GM19099 (cell line): ENCODE results near the gene FOXC1.

Experiments used
- POLR2A ChIP-seq: IDR thresholded peaks from 3 replicates; pipeline ENCODE4 v1.6.1; 2011; ENCODE audit warnings: low read depth; ENCODE audit not compliant: insufficient read length; ENCODE audit errors: extremely low read depth

FOXC1 gene

GRCh38 chr6:1577896-1578745 lies 31.6 kb upstream of the FOXC1 start:
- no peak for TF ChIP-seq POLR2A

DNA sequence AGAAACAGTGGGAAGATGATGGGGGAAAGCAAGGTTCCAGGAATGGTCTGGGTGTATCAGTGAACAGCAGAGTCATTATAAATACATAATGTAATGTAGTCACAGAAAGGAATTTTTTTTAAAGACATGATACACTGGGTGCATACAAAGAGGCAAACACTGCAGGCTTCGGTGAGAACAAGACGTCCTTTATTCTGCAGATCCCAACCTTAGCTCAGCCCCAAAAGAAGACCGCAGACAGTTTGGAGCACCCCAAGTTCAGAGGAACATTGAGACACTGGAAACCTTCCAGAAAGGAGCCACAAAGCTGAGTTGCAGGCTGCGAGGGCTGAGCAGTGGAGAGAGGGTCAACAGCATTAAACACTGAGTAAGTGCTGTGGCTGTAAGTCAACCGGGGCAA lies 30.6 kb upstream of the FOXC1 start:
- no peak for TF ChIP-seq POLR2A

- TF ChIP-seq POLR2A = no peak
Measured at GRCh38 chr6:1580109-1580508, 29.6 kb upstream of the FOXC1 start.

DNA sequence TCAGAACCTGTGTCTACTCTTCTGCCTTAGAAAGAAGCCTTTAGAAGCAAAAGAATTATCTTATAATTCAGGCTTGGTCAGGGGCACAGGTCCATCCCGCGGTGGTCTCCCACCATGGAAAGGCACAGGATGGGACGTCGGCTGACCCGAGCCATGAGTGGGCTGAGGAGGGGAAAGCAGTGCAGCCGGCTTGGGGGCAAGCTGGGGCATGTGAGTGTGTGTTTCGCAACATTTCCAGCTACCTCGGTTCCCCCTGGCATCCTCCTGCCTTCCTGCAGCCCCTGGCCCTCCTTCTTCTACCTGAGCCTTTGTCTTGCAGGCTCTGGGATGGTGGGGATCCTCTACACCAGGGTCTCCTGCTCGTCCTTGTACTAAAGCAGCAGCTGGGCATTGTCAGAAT lies 29.1 kb upstream of the FOXC1 start:
- no peak for TF ChIP-seq POLR2A

DNA sequence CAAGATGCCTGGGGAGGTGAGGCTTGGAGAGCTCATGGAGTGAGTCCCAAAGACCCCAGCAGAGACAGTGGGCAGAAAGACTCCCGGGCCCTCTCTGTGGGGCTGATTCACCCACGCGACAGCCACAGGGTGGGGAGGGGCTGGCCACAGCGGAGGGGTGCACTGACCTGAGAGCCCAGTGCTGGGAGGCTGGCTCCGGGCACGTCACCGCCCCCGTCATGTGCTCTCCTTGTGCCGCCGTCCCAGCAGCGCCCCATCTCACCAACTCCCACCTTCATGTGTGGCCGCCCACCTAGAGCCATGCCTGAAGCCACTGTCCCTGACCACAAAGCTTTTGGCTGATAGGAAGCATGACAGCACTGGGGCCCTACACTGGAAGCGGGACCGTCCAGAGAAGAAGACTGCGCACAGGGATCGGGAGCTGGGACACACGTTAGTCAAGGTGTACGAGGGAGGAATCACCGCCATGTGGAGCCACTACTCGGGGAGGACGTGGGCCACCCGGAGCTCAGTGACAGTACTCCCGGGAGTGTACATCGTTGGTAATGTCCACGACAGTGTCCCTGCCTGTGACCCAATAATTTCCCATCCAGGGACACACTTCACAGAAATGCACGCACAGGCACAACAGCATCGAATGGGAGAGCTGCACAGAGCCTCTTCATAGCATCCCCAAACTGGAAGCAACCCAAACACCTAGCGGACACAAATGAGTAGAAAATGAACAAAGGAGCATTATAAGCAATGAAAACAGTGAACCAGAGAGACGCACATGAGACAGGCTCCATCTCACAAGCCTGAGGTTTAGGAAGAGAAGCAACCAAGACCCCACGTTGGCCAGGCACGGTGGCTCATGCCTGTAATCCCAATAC lies 28.4 kb upstream of the FOXC1 start:
- no peak for TF ChIP-seq POLR2A

DNA sequence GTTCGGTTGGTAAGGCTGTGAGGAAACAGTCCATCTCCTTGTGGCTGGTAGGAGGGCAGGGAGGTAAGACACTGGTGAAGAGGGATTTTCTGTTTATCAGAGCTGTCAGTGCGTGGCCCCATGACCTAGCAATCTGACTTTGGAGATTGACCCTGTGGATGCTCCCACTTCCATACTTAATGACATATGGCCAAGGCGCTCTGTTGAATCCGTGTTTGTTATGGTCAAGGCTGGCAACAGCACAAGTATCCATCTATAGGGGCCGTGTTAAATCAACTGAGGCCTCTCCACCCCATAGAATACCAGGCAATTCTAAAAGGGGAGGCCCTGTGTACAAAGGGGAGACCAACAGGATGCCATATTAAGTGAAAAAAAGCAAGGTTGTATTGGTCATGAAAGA lies 25.6 kb upstream of the FOXC1 start:
- no peak for TF ChIP-seq POLR2A

DNA sequence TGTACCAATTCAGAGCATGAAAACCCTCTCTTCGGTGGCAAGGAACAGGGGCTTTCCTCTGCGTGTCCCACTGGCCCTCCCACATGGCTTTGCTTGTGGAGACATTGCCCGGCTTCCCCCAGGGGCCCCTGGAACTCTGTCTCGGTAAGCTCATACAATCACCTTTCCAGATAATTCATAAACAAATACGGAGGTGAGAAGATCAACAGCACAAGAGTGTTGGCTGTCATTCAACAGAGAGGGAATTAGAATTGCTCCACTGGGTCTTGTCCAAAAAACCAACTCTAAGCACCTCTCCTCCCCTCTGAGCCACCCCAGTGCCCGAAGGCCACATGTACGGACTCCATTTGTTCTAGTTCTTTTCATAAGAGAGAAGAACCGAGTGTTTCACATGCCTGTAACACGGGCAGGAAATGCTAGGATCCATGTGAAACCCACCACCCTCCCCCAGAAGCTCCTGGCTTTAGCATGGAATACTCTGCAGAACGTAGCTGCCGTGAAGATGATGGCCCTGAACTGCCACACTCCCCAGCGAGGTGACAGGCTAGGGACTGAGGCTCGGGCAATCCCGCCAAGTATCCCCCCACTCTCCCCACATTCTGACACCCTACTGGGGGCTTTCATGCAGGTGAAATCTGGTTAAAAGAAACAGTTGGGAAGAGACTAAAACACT lies 24.6 kb upstream of the FOXC1 start:
- no peak for TF ChIP-seq POLR2A

DNA sequence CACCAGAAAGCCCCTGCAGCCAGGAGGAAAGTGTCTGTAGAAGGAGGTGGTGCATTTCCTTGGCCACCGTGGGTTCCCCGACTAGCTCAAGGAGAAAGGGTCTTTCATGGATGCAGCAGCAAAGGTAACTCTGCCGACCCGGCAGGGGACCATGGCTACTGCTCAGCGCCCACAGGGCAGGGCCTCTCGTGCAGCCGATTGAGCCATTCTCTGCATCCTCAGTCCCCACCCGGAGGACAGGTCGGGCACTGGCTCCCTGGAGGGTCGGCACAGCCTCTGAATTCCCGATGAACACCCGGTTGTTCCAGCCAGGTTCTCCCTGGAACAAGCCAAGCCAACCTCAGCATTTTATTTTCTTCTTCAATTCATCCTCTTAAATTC lies 24.1 kb upstream of the FOXC1 start:
- TF ChIP-seq POLR2A = no peak

DNA sequence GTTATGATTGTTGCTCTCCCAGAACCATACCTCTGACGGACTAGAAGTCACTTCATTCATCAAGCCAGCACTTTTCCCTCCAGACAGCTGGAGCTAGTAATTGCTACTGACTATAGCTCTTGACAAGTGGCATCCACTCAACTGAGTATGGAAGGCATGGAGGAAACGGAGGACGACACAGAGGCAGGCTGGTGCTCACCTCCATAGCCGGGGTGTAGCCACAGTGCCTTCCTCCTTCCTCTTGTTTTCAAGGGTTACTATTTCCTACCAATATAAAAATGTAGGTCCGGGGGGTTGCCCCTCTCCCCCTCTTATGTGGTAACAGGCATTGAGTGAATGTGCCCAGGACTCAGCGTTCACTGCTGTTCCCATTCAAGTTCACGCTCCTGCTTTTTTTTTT lies 23.5 kb upstream of the FOXC1 start:
- no peak for TF ChIP-seq POLR2A

GRCh38 chr6:1586861-1587450 lies 22.8 kb upstream of the FOXC1 start:
- TF ChIP-seq POLR2A = no peak

GRCh38 chr6:1587546-1587945 lies 22.2 kb upstream of the FOXC1 start:
- no peak for TF ChIP-seq POLR2A

DNA sequence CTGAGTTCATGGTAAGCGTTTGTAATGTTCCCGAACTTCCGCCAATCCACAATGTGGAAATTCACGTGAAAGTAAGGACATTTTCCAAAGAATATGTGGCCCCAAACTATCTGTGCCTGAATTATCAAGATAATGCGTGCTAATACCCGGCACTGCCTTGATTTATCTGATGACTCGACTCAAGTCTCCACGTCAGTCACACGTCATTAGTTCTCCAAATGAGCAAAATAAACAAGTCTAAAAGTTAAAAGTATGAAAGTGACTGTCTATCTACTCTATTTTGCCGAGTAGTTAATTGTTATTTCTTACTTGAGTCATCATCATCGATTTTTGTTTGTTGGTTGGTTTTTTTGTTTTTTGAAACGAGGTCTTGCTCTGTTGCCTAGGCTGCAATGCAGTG lies 21.7 kb upstream of the FOXC1 start:
- TF ChIP-seq POLR2A = no peak

- no peak for TF ChIP-seq POLR2A
Measured at GRCh38 chr6:1589208-1589607, 20.5 kb upstream of the FOXC1 start.

DNA sequence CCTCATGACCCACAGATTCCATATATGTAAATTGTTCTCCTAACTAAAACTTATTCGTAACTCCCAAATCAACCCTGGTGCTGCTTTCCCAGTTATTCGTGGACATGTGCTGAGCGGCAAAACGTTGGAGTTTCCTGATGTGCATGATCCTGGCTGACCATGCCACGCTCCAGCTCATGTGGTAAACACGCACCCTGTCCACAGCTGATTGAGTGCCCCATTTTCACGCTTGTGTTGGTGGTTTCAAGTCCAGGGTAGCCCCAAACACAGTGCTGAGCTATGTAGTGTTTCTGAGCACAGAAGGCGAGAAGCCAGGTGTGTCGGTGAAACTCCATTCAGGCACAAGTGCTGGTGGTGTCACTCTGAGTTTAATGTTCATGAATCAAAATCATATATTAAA lies 19.1 kb upstream of the FOXC1 start:
- no peak for TF ChIP-seq POLR2A

DNA sequence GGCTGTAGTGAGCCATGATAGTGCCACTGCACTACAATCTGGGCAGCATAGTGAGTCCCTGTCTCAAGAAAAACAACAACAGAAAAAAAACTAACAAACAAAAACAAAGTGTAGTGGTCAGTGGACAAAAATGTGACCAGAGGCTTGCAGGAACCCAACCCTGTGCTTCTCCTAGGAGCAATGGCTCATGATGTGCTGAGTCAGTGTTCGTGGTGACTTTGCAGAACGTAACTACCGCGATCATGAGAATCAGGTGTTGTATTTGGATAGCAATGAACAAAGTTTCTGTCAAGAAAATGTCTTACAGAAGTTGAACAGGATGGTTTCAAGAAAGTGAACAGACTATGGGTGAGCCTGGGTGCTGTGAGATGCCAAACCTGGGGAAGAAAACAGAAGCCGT lies 18.5 kb upstream of the FOXC1 start:
- no peak for TF ChIP-seq POLR2A
